Measurements from ENCODE around the gene ZNF236. TPM values are rescaled to one million over a fixed set of nuclear protein-coding genes. Genes with fewer than 3 reads are reported as not detected.
A peak's percentile ranks its signal among the peaks of the same experiment; 100 is the strongest.

The ZNF236 gene
- total RNA-seq, 1 donor from 2014 or later: 14.5 TPM

- Histone ChIP-seq H3K4me1 (no peaks in the 10 kb centered on the region), H3K4me3 (no peak overlapping the region), H3K27ac (no peak overlapping the region), H3K9me3 (peaks cover 6% of the 10 kb centered on the region), H3K27me3 (no peaks in the 10 kb centered on the region), H3K36me3 (no peaks in the 10 kb centered on the region)
- intact Hi-C loops (cut with DNase I): no loop called here
- no peak for DNase-seq (ENCODE audit: extremely low spot score in 2 of 2)
- no peak for TF ChIP-seq POLR2A (IDR thresholded peaks at IDR 0.05)
- TF ChIP-seq, protein P1, sequence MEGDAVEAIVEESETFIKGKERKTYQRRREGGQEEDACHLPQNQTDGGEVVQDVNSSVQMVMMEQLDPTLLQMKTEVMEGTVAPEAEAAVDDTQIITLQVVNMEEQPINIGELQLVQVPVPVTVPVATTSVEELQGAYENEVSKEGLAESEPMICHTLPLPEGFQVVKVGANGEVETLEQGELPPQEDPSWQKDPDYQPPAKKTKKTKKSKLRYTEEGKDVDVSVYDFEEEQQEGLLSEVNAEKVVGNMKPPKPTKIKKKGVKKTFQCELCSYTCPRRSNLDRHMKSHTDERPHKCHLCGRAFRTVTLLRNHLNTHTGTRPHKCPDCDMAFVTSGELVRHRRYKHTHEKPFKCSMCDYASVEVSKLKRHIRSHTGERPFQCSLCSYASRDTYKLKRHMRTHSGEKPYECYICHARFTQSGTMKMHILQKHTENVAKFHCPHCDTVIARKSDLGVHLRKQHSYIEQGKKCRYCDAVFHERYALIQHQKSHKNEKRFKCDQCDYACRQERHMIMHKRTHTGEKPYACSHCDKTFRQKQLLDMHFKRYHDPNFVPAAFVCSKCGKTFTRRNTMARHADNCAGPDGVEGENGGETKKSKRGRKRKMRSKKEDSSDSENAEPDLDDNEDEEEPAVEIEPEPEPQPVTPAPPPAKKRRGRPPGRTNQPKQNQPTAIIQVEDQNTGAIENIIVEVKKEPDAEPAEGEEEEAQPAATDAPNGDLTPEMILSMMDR (IDR thresholded peaks at IDR 0.05): no peak
- no peak for TF ChIP-seq POLR2AphosphoS5 (IDR thresholded peaks at IDR 0.05; ENCODE audit: insufficient read depth in 1 of 2, low read depth in 1 of 2)
These were observed 31.3 kb upstream of the ZNF236 start for GRCh38 chr18:76791106-76791505.

DNA sequence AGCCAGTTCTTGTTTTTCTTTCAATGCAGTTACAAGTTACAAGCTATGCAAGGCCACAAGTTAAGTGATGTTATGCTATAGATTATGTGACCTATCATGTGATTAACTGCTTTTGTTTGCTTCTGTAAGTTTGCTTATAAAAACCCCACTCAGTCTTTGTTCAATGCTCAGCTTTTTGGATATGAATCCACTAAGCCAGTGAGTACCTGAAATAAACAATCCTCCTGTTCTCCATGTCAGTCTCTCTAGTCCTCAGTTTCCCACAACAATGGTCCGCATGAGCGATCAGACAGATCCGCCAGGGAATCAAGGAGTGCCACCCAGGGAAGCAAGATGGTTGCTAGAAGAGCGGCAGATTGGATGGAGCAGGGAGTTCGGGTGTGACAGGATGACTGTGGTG lies 30.7 kb upstream of the ZNF236 start:
- H3K27me3 ChIP-seq: no peaks in the 10 kb centered on the region
- H3K36me3 ChIP-seq: no peaks in the 10 kb centered on the region
- peaks cover 6% of the 10 kb centered on the region for H3K9me3 ChIP-seq
- H3K4me1 ChIP-seq: no peaks in the 10 kb centered on the region
- DNase-seq (ENCODE audit: extremely low spot score in 2 of 2): no peak
- intact Hi-C loops (cut with DNase I): no loop called here
- no peak overlapping the region for H3K4me3 ChIP-seq
- no peak for TF ChIP-seq POLR2A (IDR thresholded peaks at IDR 0.05)
- no peak for TF ChIP-seq POLR2AphosphoS5 (IDR thresholded peaks at IDR 0.05; ENCODE audit: insufficient read depth in 1 of 2, low read depth in 1 of 2)
- TF ChIP-seq, protein P1 (IDR thresholded peaks at IDR 0.05): no peak
- H3K27ac ChIP-seq: no peak overlapping the region

GRCh38 chr18:76794326-76794725 lies 28.0 kb upstream of the ZNF236 start:
- Histone ChIP-seq H3K27ac (no peak overlapping the region), H3K36me3 (no peaks in the 10 kb centered on the region), H3K4me3 (no peak overlapping the region), H3K4me1 (no peaks in the 10 kb centered on the region), H3K9me3 (peaks cover 6% of the 10 kb centered on the region), H3K27me3 (no peaks in the 10 kb centered on the region)
- no peak for DNase-seq (ENCODE audit: extremely low spot score in 2 of 2)
- no peak for TF ChIP-seq POLR2AphosphoS5 (IDR thresholded peaks at IDR 0.05; ENCODE audit: insufficient read depth in 1 of 2, low read depth in 1 of 2)
- no peak for TF ChIP-seq POLR2A (IDR thresholded peaks at IDR 0.05)
- TF ChIP-seq, protein P1 (IDR thresholded peaks at IDR 0.05): no peak
- intact Hi-C loops (cut with DNase I): no loop called here

DNA sequence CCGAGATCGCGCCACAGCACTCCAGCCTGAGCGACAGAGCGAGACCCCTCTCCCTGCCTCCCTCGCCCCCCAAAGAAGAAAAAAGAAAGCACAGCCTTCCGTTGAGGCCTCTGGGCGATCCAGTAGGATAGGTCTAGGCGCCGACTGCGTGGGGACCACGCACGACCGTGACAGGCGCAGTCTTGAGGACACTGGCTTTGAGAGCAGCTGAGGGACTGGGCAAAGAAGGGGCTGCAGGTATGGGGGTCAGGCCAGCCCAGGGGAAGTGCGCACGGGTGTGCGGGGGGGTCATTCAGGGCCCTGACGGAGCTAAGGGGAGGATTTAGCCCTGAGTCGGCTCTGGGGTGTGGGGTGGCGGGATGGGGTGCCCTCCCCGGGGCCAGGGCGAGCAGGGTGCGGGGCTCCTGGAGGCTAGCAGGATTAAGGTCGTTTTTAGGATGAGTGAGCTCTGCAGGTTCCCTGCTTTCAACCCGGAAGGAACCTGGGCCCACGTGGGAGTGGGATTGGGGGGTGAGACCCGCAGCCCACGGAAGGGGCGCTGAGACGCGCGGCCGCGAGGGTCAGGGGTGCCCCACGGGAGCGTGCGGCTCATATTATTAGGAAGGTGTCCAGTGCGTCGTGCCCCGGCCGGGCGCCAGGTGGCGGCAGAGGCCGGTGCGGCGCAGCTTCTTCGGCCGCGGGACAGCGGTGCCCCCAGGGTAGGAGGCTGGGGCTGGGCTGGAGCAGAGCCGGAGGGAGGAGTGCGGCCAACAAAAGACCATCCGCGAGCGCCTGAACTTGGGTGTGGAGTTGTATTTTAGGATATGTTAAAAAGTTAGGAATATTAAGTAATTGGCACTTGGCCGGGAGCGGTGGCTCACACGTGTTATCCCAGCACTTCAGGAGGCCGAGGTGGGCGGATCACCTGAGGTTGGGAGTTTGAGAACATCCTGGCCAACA lies 20.5 kb upstream of the ZNF236 start:
- Histone ChIP-seq H3K36me3 (no peaks in the 10 kb centered on the region), H3K27me3 (no peaks in the 10 kb centered on the region), H3K4me3 (peak overlapping the region; percentile 8 to 26), H3K27ac (no peak overlapping the region), H3K9me3 (no peaks in the 10 kb centered on the region), H3K4me1 (peaks cover 12% of the 10 kb centered on the region)
- DNase-seq (ENCODE audit: extremely low spot score in 2 of 2): no peak
- intact Hi-C loops (cut with DNase I): loop anchor here (10.0 kb wide), 2 partner anchors 73 to 183 kb away; no protein-coding TSS in a partner anchor
- TF ChIP-seq, protein P1 (IDR thresholded peaks at IDR 0.05): peak; percentile 51 to 88 (median 75)
- no peak for TF ChIP-seq POLR2A (IDR thresholded peaks at IDR 0.05)
- TF ChIP-seq POLR2AphosphoS5 (IDR thresholded peaks at IDR 0.05; ENCODE audit: insufficient read depth in 1 of 2, low read depth in 1 of 2): no peak

GRCh38 chr18:76803413-76803812 lies 18.9 kb upstream of the ZNF236 start:
- H3K4me1 ChIP-seq: peaks cover 12% of the 10 kb centered on the region
- DNase-seq (ENCODE audit: extremely low spot score in 2 of 2): no peak
- H3K36me3 ChIP-seq: no peaks in the 10 kb centered on the region
- H3K27me3 ChIP-seq: no peaks in the 10 kb centered on the region
- no peaks in the 10 kb centered on the region for H3K9me3 ChIP-seq
- no peak for TF ChIP-seq POLR2A (IDR thresholded peaks at IDR 0.05)
- TF ChIP-seq, protein P1 (IDR thresholded peaks at IDR 0.05): no peak
- no peak for TF ChIP-seq POLR2AphosphoS5 (IDR thresholded peaks at IDR 0.05; ENCODE audit: insufficient read depth in 1 of 2, low read depth in 1 of 2)
- intact Hi-C loops (cut with DNase I): loop anchor here (10.0 kb wide), 2 partner anchors 71 to 181 kb away; no protein-coding TSS in a partner anchor
- no peak overlapping the region for H3K4me3 ChIP-seq
- no peak overlapping the region for H3K27ac ChIP-seq

All from vagina (tissue), 2 donors.